Activated T-cell treated with anti-CD3 and anti-CD28 coated beads for 24 hours (primary cell): ENCODE data around the gene IMPG1.

Source experiments
- DNase-seq: peaks from one replicate; pipeline ENCODE4 v3.0.0-alpha.2; 2020; ENCODE audit warnings: low read depth

Gene IMPG1, protein sequence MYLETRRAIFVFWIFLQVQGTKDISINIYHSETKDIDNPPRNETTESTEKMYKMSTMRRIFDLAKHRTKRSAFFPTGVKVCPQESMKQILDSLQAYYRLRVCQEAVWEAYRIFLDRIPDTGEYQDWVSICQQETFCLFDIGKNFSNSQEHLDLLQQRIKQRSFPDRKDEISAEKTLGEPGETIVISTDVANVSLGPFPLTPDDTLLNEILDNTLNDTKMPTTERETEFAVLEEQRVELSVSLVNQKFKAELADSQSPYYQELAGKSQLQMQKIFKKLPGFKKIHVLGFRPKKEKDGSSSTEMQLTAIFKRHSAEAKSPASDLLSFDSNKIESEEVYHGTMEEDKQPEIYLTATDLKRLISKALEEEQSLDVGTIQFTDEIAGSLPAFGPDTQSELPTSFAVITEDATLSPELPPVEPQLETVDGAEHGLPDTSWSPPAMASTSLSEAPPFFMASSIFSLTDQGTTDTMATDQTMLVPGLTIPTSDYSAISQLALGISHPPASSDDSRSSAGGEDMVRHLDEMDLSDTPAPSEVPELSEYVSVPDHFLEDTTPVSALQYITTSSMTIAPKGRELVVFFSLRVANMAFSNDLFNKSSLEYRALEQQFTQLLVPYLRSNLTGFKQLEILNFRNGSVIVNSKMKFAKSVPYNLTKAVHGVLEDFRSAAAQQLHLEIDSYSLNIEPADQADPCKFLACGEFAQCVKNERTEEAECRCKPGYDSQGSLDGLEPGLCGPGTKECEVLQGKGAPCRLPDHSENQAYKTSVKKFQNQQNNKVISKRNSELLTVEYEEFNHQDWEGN

GRCh38 chr6:76072562-76072961 is at the start of gene IMPG1:
Gene IMPG1, minus strand, starts transcription at chr6:76072662. Its CDS starts 174 bp downstream, at chr6:76072488.
- DNase-seq, result no peak

- DNase-seq, result no peak
Observed at GRCh38 chr6:76120302-76120701, 47.8 kb upstream of the IMPG1 start.

DNA sequence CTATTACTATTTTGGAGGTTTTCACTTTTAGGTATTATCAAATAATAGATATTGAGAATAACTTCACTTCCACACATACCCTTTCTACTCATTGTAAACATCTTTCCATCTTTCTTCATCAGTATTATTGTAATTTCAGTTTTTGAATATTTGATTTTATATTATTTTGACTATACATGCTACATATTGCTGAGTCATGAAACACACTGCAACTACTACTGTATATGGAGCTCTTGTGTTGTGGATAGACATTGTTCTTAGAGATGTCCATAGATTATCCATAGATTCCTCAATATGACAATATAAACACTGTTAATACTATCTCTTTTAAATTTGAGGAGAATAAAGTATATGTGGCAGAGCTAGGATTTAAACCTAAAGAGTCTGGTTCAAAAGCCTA is 819 bp upstream of the IMPG1 start:
- no peak for DNase-seq

- no peak for DNase-seq
Observed at GRCh38 chr6:76057469-76057868, 15.0 kb downstream of the IMPG1 start.

DNA sequence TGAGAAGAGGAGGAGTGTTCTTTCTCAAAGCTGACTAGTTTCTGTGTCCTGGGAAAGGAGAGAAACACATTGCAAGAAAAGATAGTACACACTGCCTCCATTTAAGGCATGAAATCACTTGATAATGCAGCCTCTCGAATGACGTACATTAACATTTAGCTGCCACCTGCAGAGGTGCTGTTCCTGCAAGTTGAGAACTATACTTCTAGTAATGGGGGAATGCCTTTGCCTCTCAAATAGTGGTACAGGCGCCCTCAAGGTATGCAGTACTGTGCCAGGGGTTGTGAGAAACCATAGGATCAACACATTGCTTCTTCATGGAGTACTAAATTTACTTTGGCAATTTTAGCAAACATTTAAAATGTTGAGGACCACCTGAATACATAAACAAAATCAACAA is 20.1 kb downstream of the IMPG1 start:
- DNase-seq, result no peak

- no peak for DNase-seq
Observed at GRCh38 chr6:76043690-76044089, 28.8 kb downstream of the IMPG1 start.

DNA sequence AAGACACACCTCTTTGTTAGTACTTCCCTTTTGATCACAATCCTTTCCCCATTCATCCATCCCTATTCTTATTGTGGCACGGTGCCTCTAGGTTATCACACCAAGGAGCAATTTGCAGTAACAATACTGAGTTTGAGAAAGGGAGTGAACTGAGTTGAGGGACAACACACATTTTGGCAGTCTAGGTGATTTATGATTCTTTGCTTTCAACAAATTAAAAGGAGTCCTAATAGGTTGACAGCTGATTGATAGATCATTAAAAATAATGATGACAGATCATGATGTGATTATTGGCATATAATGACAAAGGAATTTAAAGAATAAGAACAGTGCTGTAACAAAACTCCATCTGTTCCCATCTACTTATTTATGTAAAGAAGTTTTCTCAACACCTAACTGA is 36.7 kb downstream of the IMPG1 start:
- no peak for DNase-seq

DNA sequence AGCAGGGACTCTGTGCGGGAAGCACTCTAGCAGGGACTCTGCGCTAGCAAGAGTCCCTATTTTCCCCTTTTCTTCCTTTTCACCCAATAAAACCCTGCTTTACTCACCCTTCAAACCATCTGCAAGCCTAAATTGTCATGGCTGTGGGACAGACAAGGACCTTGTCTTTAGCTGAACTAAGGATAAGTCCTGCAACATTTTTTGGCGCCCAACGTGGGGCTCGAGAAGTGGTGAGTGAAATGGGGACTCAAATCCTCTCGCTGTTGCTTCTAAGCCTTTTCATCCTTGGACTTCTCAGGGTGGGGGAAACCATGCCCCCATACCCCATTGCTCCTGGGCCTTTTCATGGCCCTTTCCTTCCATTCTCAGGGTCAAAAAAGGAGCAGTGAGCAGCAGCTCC is 46.4 kb downstream of the IMPG1 start:
- no peak for DNase-seq

GRCh38 chr6:76014626-76015530 is 57.6 kb downstream of the IMPG1 start:
- no peak for DNase-seq

GRCh38 chr6:76004202-76004601 is 68.3 kb downstream of the IMPG1 start:
- no peak for DNase-seq

DNA sequence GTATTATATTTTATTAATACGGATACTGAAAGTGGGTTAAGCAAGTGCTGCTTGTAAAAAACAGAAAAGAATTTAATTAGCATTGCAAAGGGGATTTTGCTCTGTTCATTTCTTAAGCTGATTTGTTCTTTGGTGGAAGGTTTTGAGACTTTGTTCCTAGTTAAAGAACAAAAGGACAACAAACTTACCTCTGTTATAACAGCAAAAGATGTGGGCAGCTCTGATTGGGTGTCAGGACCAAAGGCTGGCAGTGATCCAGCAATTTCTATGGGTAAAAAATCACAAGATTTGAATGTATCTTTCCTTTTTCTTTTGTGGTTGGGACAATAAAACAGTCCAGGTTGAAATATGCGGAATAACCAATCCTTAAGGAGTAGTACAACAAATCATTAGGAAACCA is 68.8 kb downstream of the IMPG1 start:
- DNase-seq, result no peak

DNA sequence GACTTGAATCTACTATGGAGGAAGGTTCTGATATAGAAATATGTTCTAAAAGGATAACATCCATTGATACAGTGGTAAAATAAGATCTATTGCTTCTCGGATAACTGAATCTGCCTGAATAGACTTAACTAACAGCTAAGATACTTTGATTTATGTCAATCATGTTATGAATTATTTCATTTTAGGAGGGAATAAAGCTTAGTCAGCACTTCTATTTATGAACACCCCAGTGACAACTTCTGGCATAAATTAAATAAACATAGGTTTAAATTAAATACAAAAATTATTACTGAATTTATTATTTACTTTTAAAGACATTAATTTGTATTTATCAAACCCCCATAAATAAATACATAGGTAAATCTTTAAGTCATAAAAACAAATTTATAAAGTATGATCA is 69.3 kb downstream of the IMPG1 start:
- no peak for DNase-seq

- no peak for DNase-seq
Observed at GRCh38 chr6:76000629-76001028, 71.8 kb downstream of the IMPG1 start.

- no peak for DNase-seq
Observed at GRCh38 chr6:75997696-75998095, 74.8 kb downstream of the IMPG1 start.

- DNase-seq, result no peak
Observed at GRCh38 chr6:75993236-75994162, 79.0 kb downstream of the IMPG1 start.

GRCh38 chr6:75991941-75992340 is 80.5 kb downstream of the IMPG1 start:
- DNase-seq, result no peak

- DNase-seq, result no peak
Observed at GRCh38 chr6:75986935-75987334, 85.5 kb downstream of the IMPG1 start.

GRCh38 chr6:75975904-75976303 is 96.6 kb downstream of the IMPG1 start:
- no peak for DNase-seq

- no peak for DNase-seq
Observed at GRCh38 chr6:75970093-75970492, 102.4 kb downstream of the IMPG1 start.

GRCh38 chr6:75968143-75968542 is 104.3 kb downstream of the IMPG1 start:
- DNase-seq, result no peak

GRCh38 chr6:75963569-75963968 is 108.9 kb downstream of the IMPG1 start:
- no peak for DNase-seq
